ENCODE results near the gene IFIT5. TPM values are rescaled to one million over a fixed set of nuclear protein-coding genes. Genes with fewer than 3 reads are reported as not detected.

The IFIT5 gene, protein sequence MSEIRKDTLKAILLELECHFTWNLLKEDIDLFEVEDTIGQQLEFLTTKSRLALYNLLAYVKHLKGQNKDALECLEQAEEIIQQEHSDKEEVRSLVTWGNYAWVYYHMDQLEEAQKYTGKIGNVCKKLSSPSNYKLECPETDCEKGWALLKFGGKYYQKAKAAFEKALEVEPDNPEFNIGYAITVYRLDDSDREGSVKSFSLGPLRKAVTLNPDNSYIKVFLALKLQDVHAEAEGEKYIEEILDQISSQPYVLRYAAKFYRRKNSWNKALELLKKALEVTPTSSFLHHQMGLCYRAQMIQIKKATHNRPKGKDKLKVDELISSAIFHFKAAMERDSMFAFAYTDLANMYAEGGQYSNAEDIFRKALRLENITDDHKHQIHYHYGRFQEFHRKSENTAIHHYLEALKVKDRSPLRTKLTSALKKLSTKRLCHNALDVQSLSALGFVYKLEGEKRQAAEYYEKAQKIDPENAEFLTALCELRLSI
- 7.3 to 11.4 TPM (median 9.3 TPM) in 5 replicates for total RNA-seq (2022; extraction: Qiagen RNA extraction; ENCODE audit: low read depth)

DNA sequence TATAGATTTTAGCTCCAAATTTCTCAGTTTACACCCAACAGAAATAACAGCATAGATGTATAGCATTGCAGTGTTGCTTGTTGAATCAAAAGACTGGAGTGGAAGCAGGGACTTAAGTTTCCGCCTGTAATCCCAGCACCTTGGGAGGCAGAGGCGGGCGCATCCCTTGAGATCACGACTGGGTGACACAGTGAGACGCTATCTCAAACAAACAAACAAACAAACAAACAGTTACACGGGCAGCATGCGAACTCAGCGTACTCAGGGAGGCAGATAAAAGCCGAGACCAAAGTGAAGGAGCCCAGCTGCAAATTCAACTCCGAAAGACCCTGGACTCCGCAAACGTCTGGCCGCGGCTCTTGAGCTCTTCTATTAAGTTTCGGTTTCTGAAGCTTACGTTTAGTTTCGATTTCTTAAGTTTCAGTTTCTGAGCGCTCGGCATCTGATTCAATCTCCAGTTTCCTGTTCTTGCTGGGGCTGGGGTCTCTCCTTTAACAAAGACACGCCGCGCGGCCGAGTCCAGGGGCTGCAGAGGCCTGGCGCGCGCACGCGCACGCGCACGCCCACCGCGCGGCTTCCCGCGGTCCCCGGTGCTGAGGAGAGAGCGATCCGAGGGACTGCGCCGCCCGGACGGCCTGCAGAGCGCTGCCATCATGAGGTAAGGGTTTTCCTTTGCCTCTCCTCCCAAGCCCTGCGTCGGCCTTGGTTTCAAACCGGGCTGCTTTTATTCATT is at the start of gene IFIT5:
TSS of gene IFIT5 (plus strand) at position 423 of the 733 bp plus-strand sequence. CDS start at position 654, 231 bp downstream.

DNA sequence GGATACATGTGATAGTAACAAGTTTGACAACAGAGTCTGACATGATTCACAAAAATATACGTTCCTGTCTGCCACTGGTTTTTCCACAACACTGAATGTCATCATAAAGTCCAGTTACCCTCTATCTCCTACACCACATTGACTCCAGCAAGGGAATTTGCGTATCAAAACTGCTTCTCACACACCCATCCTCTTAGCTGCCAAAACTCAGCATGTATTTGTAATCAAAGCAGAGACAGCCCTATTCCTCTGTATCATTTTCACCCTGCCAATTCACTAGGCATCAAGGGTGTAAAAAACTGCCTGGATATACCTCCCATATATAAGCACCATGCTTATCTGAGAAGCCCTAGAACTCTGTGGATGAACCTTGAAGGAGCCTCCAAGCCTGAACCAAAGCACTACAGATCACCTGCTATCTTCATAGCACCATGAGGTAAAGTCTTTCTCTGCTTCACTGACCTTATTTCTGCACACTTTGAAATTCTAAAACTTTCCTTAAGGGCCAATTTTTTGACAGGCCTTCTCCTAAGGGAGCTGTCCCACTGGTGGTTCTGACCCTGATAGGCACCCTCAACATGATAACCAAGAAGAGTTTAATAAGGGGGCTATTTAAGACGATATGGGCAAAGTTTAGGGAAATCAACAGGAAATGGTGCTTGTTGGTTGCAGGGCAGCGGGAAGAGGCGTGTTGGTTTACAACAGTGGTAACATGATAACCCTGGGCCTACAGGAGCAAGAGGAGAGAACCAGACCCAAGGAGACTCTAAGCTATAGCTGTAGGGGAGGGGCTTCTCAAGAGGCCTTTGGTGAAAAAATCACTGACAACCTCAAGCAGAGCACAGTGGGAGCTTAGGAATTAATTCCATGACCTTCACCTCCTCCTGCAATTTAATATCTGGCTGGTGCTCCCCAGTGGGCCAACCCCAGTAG is 36.4 kb upstream of the IFIT5 start, which contains the start of gene IFIT1B:
TSS of gene IFIT1B (plus strand) at position 352 of the 933 bp plus-strand sequence. CDS start at position 432, 80 bp downstream.

DNA sequence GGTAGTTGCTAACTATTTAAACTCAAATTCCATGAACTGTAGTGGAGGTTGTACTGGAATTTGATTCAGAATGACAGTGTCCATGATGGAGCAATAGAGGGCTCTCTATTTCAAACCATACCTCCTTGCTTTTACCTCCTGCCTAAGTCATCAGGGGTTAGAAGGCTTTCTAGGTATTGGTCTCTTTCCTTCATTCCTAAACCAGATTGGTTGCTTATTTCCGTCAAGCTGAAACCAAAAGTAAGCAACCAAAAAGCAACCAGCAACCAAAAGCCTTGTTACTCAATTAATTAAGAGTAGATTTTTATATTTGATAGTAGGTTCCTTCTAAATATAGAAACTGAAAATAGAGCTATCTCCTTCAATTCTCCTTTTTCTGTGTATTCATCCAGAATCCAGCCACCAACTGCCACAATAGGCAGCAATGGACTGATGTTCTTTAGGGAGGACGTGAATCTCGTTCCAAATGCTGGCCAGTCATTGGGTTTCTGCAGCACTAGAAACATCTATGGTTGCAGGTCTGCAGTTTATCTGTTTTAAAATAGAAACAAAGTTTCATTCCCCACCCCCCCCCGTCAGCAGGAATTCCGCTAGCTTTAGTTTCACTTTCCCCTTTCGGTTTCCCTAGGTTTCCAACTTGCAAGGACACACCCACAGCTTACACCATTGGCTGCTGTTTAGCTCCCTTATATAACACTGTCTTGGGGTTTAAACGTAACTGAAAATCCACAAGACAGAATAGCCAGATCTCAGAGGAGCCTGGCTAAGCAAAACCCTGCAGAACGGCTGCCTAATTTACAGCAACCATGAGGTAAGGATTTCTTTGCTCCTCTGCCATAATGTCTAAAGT is 22.2 kb upstream of the IFIT5 start, which contains the start of gene IFIT1:
TSS of gene IFIT1 (plus strand) at position 717 of the 850 bp plus-strand sequence. CDS start at position 807, 90 bp downstream.

Other genes starting within 250 kb of the IFIT5 start
- 0.06 to 0.07 TPM in 2 of 5 replicates, not detected in the others for gene CH25H, start 207.3 kb upstream of the IFIT5 start, total RNA-seq (2022; extraction: Qiagen RNA extraction; ENCODE audit: low read depth)
- gene LIPA, start 162.8 kb upstream of the IFIT5 start, total RNA-seq (2022; extraction: Qiagen RNA extraction; ENCODE audit: low read depth), result 41.8 to 56.8 TPM (median 51.2 TPM) in 5 replicates
- 2.5 to 5.4 TPM (median 3.4 TPM) in 5 replicates for gene IFIT2, start 112.5 kb upstream of the IFIT5 start, total RNA-seq (2022; extraction: Qiagen RNA extraction; ENCODE audit: low read depth)
- 4.9 to 8.4 TPM (median 6.5 TPM) in 5 replicates for gene IFIT3, start 86.6 kb upstream of the IFIT5 start, total RNA-seq (2022; extraction: Qiagen RNA extraction; ENCODE audit: low read depth)
- not detected in 5 replicates for gene IFIT1B, start 36.5 kb upstream of the IFIT5 start, total RNA-seq (2022; extraction: Qiagen RNA extraction; ENCODE audit: low read depth)
- 4.6 to 7.6 TPM (median 5.5 TPM) in 5 replicates for gene IFIT1, start 21.9 kb upstream of the IFIT5 start, total RNA-seq (2022; extraction: Qiagen RNA extraction; ENCODE audit: low read depth)
- 0.02 to 0.04 TPM in 2 of 5 replicates, not detected in the others for gene SLC16A12, start 121.0 kb downstream of the IFIT5 start, total RNA-seq (2022; extraction: Qiagen RNA extraction; ENCODE audit: low read depth)
- 5.2 to 8.1 TPM (median 7.2 TPM) in 5 replicates for gene PANK1, start 230.7 kb downstream of the IFIT5 start, total RNA-seq (2022; extraction: Qiagen RNA extraction; ENCODE audit: low read depth)

Data from A549 treated with DMSO at 1 μM for 4 hours (cell line).